ENCODE results near the gene TLCD3B. TPM values are rescaled to one million over a fixed set of nuclear protein-coding genes. Genes with fewer than 3 reads are reported as not detected.

The TLCD3B gene
- total RNA-seq, 3 donors from 2014 or later (not counting 1 experiment from before 2014, with no cell fraction given): 0.88 to 2.0 (median 1.7) TPM

DNA sequence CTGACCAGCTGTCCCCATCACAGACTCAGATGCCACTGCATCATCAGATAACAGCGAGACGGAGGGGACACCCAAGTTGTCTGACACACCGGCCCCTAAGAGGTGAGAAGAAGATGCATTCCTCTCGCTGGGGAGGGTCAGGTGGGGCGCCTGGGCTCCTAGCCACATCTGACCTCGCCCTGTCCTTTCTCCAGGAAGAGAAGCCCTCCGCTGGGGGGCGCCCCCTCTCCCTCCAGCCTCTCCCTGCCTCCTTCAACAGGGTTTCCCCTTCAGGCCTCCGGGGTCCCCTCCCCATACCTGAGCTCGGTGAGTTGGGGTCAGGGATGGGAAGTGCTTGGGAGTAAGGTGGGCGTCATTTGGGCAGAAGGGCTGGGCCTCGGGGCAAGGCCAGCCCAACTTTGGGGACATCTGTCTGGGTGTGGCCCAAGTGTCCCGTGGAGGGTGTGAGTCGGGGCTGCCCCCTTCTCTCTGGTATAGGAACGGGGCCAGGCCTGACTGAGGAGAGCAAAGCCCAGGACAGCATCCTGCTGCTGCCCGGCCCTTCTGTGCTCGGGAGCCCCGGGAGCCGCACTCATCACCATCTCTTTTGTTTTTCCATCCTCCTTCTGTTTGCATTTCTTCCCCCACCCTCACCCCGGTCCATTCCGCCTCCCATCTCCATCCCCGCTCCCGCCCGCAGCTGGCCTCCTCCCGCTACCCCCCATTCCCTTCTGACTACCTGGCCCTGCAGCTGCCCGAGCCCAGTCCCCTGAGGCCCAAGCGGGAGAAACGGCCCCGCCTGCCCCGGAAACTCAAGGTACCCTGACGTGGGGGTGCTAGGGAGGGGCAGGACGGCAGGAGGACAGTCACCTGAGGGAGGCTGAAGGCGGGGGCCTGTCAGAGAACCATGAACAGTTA, 30.1 kb downstream of the TLCD3B start:
- no peak for DNase-seq
- peaks cover 11 to 37% of the 10 kb centered on the region in 2 donors for H3K4me1 Mint-ChIP-seq
- no peaks in the 10 kb centered on the region for H3K27me3 Mint-ChIP-seq (ENCODE audit: low read depth in 2 of 2)
- H3K9me3 Mint-ChIP-seq: no peaks in the 10 kb centered on the region
- intact Hi-C loops (cut with micrococcal nuclease): no loop called here
- H3K27ac Mint-ChIP-seq: no peak overlapping the region
- Histone ChIP-seq H3K27me3 (ENCODE audit: control insufficient read depth, insufficient read depth, low read length) (no peaks in the 10 kb centered on the region), H3K36me3 (ENCODE audit: control insufficient read depth, insufficient read depth, low read length) (peaks cover 19% of the 10 kb centered on the region), H3K27ac (ENCODE audit: low read length) (no peak overlapping the region), H3K4me3 (ENCODE audit: low read length) (no peak overlapping the region), H3K4me1 (ENCODE audit: control insufficient read depth, insufficient read depth, low read length) (peaks cover 11% of the 10 kb centered on the region), H3K9me3 (ENCODE audit: control insufficient read depth, insufficient read depth, low read length) (no peaks in the 10 kb centered on the region)
- 95% methylated on average over 30 of the region's 33 CpGs for WGBS (ENCODE audit: insufficient coverage)
- TF ChIP-seq, protein P1, sequence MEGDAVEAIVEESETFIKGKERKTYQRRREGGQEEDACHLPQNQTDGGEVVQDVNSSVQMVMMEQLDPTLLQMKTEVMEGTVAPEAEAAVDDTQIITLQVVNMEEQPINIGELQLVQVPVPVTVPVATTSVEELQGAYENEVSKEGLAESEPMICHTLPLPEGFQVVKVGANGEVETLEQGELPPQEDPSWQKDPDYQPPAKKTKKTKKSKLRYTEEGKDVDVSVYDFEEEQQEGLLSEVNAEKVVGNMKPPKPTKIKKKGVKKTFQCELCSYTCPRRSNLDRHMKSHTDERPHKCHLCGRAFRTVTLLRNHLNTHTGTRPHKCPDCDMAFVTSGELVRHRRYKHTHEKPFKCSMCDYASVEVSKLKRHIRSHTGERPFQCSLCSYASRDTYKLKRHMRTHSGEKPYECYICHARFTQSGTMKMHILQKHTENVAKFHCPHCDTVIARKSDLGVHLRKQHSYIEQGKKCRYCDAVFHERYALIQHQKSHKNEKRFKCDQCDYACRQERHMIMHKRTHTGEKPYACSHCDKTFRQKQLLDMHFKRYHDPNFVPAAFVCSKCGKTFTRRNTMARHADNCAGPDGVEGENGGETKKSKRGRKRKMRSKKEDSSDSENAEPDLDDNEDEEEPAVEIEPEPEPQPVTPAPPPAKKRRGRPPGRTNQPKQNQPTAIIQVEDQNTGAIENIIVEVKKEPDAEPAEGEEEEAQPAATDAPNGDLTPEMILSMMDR (IDR thresholded peaks at IDR 0.05): no peak
- ATAC-seq: no peak
- H3K4me3 Mint-ChIP-seq: no peak overlapping the region
- H3K36me3 Mint-ChIP-seq: no peaks in the 10 kb centered on the region

DNA sequence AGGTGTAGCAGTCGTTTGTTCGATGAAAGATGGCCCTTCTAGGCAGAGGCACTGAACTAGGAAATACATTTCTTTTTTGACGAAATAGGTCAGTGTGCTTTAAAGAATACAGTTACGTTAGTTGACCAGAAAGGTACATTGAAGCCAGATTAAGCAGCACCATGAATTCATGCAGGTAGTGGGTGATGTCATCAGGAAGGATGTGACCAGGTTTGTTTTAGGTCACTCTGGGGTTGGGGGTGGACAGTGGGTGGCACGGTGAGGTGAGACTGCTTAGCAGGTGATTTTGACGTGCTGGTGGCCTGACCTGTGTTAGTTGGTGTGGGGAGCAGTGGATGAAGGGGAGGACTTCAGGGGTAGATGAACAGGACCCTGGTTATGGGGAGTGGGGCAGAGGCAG, 31.5 kb downstream of the TLCD3B start:
- Mint-ChIP-seq H3K4me3 (no peak overlapping the region), H3K27me3 (ENCODE audit: low read depth in 2 of 2) (no peaks in the 10 kb centered on the region), H3K9me3 (no peaks in the 10 kb centered on the region), H3K36me3 (no peaks in the 10 kb centered on the region), H3K4me1 (peaks cover 13 to 51% of the 10 kb centered on the region in 2 donors), H3K27ac (peak overlapping the region in 1 of 2 donors; percentile 52)
- TF ChIP-seq, protein P1 (IDR thresholded peaks at IDR 0.05): no peak
- ATAC-seq (no peak), DNase-seq (no peak)
- intact Hi-C loops (cut with micrococcal nuclease): no loop called here
- Histone ChIP-seq H3K4me3 (ENCODE audit: low read length) (no peak overlapping the region), H3K9me3 (ENCODE audit: control insufficient read depth, insufficient read depth, low read length) (no peaks in the 10 kb centered on the region), H3K36me3 (ENCODE audit: control insufficient read depth, insufficient read depth, low read length) (peaks cover 19% of the 10 kb centered on the region), H3K4me1 (ENCODE audit: control insufficient read depth, insufficient read depth, low read length) (peaks cover 15% of the 10 kb centered on the region), H3K27me3 (ENCODE audit: control insufficient read depth, insufficient read depth, low read length) (no peaks in the 10 kb centered on the region), H3K27ac (ENCODE audit: low read length) (no peak overlapping the region)
- WGBS (ENCODE audit: insufficient coverage): 91% methylated on average over 6 of the region's 6 CpGs

DNA sequence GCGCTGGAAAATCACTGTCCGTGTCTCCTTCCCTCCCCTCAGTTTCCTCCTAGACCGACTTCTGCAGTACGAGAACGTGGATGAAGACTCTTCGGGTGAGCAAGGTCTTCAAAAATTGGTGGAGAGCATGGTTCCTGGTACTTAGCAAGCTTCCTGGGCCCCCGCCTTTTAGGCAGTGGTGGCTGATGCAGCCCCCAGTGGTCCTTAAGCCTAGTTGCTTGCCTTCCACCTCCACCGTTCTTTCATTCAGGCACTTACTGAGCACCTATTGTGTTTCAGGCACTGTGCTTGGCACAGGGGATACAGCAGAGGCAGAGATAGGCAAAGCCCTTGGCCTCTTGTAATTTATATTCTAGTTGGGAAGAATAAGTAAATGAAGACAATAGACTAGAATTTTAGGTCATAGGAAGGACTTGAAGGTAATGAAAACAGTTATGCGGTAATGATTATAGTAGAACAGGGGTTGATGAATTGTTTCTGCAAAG, 34.3 kb downstream of the TLCD3B start:
- peak overlapping the region; percentile 47 for H3K27ac ChIP-seq (ENCODE audit: low read length)
- H3K4me1 ChIP-seq (ENCODE audit: control insufficient read depth, insufficient read depth, low read length): peaks cover 20% of the 10 kb centered on the region
- no peaks in the 10 kb centered on the region for H3K36me3 Mint-ChIP-seq
- 27% methylated on average over 9 of the region's 9 CpGs for WGBS (ENCODE audit: insufficient coverage)
- peaks cover 13% of the 10 kb centered on the region for H3K36me3 ChIP-seq (ENCODE audit: control insufficient read depth, insufficient read depth, low read length)
- peak overlapping the region; percentile 99 for H3K4me3 Mint-ChIP-seq
- H3K9me3 Mint-ChIP-seq: no peaks in the 10 kb centered on the region
- no peaks in the 10 kb centered on the region for H3K9me3 ChIP-seq (ENCODE audit: control insufficient read depth, insufficient read depth, low read length)
- intact Hi-C loops (cut with micrococcal nuclease): loop anchor here (1.0 kb wide), 2 partner anchors 24 to 134 kb away; partner anchors contain the start of genes CDIPT and TAOK2
- no peaks in the 10 kb centered on the region for H3K27me3 ChIP-seq (ENCODE audit: control insufficient read depth, insufficient read depth, low read length)
- H3K4me3 ChIP-seq (ENCODE audit: low read length): peak overlapping the region; percentile 96
- DNase-seq (no peak), ATAC-seq (no peak)
- H3K4me1 Mint-ChIP-seq: peaks cover 13 to 45% of the 10 kb centered on the region in 2 donors
- TF ChIP-seq, protein P1 (IDR thresholded peaks at IDR 0.05): no peak
- no peaks in the 10 kb centered on the region for H3K27me3 Mint-ChIP-seq (ENCODE audit: low read depth in 2 of 2)
- peak overlapping the region; percentile 97 to 98 for H3K27ac Mint-ChIP-seq

Data from natural killer cell (primary cell).